HG03159 (cell line): ENCODE results near the gene MYH16.
"Not testable (repeated sequence)": the region's sequence is repeated elsewhere in the genome, so short reads cannot be mapped to it uniquely, and the experiment has no call there.

Experiments
- ATAC-seq: cut with Tn5 transposase; IDR thresholded peaks from one replicate; pipeline ENCODE4 v1.9.1; 2021; ENCODE audit warnings: mild to moderate bottlenecking, moderate library complexity; ENCODE audit not compliant: unreplicated experiment

Gene MYH16

GRCh38 chr7:99272476-99273045, at the start of gene MYH16:
Gene MYH16 (plus strand): TSS chr7:99272839.
- no peak for ATAC-seq

GRCh38 chr7:99224263-99224898, 48.3 kb upstream of the MYH16 start:
- not testable (repeated sequence) for ATAC-seq

DNA sequence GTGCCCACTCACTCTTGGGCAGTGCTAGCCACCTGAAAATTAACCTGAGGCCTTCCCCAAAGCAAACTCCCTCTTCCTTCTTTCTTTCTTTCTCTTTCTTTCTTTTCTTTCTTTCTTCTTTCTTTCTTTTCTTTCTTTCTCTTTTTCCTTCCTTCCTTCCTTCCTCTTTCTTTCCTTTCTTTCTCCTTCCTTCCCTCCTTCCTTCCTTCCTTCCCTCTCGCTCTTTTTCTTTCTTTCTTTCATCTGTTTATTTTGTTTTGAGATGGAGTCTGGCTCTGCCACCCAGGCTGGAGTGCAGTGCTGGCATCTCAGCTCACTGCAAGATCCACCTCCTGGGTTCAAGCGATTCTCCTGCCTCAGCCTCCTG, 47.8 kb upstream of the MYH16 start:
- no peak for ATAC-seq

- no peak for ATAC-seq
These were observed 43.4 kb upstream of the MYH16 start for GRCh38 chr7:99229234-99229633.

GRCh38 chr7:99232082-99232770, 40.4 kb upstream of the MYH16 start:
- ATAC-seq = no peak

DNA sequence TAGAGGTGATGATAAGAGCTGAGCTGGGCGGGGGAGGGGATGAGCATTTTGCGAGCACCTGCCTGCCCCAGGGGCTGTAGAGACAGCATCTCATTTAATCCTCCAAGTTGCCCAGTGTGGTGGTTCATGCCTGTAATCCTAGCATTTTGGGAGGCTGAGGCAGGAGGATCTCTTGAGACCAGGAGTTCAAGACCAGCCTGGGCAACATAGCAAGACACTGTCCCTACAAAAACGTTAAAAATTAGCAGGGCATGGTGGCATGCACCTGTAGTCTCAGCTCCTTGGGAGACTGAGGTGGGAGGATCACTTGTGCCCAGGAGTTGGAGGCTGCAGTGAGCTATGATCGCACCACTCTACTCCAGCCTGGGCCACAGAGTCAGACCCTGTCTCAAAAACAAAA, 39.7 kb upstream of the MYH16 start:
- ATAC-seq = not testable (repeated sequence)

DNA sequence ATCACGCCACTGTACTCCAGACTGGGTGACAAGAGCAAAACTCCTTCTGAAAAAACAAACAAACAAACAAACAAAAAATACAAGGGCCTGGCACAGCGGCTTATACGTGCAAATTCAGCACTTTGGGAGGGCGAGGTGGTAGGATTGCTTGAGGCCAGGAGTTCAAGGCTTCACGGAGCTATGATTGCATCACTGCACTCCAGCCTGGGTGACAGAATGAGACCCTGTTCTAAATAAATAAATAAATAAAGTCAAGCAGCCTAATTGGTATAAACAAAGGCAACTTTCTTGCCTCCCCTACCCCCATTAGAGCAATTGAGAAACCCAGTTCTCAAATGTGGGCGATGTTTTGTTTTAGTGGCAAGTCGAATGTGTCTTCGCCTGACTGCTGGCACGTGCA, 38.5 kb upstream of the MYH16 start:
- ATAC-seq = no peak

DNA sequence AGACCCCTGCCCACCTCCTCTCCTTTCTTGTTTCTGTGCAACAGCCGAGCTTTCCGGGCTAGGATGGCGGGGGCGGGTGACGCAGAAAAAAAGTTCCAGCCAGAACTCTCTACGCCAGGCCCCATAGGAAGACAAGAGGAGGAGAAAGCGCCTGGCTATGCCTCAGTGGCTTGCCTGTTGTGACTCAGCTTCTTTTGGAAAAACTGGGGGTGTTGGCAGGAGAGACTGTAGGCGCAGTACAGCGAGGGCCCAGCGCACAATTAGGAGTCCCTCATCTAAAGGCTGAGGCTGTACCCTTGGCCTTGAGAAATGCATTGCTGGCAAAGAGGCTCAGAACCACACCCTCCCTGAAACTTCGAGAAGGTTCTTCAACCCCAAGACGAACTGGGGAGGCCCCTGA, 36.7 kb upstream of the MYH16 start:
- no peak for ATAC-seq

DNA sequence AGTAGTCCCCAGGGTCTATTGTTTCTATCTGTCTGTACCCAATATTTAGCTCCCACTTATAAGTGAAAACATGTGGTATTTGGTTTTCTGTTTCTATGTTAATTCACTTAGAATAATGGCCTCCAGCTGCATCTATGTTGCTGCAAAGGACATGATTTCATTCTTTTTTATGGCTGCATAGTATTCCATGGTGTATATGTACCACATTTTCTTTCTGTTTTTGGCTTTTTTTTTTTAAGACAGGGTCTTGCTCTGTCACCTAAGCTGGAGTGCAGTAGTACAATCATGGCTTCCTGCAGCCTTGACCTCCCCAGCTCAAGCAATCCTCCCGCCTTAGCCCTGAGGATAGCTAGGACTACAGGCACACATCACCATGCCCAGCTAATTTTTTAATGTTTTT, 34.8 kb upstream of the MYH16 start:
- ATAC-seq = not testable (repeated sequence)

DNA sequence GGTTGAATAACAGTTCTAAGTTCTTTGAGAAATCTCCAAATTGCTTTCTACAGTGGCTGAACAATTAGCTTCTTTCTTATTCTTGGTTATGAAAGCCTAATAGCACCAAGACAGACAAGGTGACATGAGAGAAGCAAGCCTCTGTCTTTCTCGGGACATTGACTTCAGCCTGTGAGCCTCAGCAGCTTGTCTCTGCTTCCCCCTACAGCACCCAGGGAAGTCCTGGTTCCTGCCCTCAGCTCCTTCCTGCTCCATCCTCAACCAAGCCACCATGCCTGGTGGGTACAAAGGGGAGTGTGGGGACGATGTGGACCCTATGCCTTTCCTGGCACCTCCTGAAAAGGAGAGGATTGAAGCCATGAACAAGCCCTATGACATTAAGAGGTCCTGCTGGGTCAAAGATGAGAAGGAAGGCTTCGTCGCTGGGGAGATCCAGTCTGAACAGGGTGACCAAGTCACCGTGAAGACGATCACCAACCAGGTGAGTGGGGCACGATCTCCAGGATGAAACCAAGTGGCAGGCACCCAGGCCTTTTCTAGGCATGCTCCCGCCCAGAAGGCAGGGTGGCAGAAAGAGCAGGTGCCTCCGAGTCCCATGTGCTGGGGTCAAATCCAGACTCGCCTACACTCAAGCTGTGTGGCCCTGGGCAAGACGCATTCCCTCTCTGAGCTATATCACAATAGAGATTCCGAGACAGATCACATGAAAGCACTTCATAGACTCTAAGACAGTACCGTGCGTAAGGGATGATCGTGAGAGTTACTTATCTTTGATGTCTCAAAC, 33.9 kb upstream of the MYH16 start:
- ATAC-seq = no peak

DNA sequence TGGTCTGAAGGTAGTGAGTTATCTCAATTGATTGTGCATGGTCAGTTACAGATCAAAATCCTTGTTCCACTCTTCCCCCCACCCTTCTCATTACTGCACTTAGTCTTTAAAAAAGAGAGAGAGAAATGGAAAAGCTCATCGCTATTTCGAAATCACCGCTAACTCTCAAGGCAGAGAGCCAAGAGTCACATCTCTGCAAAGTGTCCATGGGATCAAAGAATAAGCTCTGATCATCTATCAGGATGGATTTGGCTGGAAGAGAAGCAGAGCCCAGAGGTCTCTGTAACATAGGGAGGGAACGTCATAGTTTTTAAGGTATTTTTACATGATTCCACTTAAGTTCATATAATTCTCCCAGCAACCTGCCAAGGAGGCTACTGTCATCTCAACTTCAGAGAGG, 30.0 kb upstream of the MYH16 start:
- no peak for ATAC-seq

DNA sequence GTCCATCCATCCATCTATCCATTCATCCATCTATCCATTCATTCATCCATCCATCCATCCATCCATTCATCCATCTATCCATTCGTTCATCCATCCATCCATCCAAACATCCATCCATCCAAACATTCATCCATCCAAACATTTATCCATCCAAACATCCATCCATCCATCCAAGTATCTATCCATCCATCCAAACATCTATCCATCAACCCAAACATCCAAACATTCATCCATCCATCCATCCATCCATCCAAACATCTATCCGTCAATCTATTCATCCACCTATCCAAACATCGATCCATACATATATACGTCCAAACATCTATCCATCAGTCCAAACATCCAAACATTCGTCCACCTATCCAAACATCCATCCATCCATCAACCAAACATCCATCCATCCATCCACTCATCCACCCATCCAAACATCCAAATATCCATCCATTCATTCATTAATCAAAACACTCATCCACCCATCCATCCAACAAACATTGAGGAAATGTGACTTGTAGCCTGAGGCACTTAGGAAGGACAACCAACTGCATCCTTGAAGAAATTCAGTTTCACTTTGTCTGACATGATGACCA, 28.8 kb upstream of the MYH16 start:
- no peak for ATAC-seq

GRCh38 chr7:99244939-99245338, 27.7 kb upstream of the MYH16 start:
- no peak for ATAC-seq

DNA sequence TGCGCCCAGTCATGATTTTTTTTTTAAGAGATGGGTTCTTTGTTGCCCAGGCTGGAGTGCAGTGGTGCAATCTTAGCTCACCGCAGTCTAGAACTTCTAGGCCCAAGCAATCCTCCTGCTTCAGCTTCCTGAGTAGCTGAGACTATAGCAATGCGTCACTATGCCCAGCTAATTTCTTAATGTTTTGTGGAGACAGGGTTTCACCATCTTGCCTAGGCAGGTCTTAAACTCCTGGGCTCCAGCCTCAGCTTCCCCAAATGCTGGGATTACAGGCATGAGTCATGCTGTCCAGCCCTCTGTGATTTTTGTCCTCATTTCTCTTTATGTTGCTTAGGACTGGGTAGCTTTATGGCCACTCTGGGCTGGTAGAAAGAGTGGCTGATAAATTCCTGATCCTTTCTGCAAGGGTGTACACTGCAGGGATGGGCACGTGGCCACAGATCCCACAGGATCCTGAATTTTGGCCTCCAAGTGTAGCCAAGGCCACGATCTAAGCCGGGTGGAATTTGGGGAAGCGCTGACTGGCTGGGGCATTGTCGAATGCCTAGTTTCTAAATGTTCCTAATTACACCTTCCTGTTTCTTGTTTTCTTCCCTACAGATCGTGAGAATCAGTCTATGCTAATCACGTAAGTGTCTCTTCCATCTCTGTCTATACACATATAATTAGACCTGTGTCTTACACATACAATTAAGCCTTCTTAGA, 24.1 kb upstream of the MYH16 start:
- no peak for ATAC-seq

DNA sequence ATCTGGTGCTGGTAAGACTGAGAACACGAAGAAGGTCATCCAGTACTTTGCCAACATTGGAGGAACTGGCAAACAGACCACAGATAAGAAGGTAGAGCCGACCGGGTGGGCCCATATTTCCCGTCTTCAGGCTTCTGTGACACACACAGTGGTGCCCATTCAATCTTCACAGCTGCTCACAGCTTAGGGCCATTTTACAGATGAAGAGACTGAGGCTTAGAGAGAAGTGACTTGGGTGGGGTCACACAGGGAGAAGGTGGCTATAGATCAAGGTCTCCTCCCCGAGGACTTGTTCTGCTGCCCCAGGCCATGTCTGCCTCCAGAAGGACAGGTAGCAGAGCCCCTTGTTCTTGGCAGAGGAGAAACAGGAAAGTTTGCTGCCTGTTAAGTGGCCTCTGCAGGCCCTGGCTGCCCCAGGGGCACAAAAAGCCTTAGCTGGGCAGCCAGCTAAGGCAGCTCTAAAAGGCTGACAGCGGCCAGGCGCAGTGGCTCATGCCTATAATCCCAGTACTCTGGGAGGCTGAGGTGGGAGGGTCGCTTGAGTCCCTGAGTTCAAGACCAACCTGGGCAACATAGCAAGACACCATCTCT, 22.6 kb upstream of the MYH16 start:
- no peak for ATAC-seq

- ATAC-seq = no peak
These were observed 20.3 kb upstream of the MYH16 start for GRCh38 chr7:99252166-99252895.

GRCh38 chr7:99253369-99253768, 19.3 kb upstream of the MYH16 start:
- no peak for ATAC-seq

- ATAC-seq = no peak
These were observed 18.2 kb upstream of the MYH16 start for GRCh38 chr7:99254390-99254789.

DNA sequence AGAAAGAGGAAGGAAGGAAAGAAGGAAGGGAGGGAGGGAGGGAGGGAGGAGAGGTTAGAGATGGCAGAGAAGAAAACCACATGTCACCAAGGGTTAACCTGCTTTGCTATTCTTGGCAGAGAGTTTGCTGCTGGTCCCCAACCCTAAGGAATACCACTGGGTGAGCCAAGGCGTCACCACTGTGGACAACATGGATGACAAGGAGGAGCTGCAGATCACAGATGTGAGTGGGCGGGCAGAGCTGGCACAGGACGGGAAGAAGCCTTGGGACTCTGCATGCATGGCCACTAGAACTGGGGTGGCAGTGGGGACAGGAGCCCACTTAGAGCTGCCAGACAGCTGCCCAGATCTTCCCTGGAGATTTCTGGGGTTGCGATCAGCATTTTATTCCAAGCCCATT, 17.2 kb upstream of the MYH16 start:
- no peak for ATAC-seq

GRCh38 chr7:99257065-99257464, 15.6 kb upstream of the MYH16 start:
- ATAC-seq = no peak
